GM21528 (cell line): ENCODE data around the gene PPP1CB.
A peak's percentile ranks its signal among the peaks of the same experiment; 100 is the strongest.
"Not testable (repeated sequence)": the region's sequence is repeated elsewhere in the genome, so short reads cannot be mapped to it uniquely, and the experiment has no call there.

Experiments used
- ATAC-seq: cut with Tn5 transposase; IDR thresholded peaks from one replicate; pipeline ENCODE4 v1.9.1; 2021; ENCODE audit warnings: mild to moderate bottlenecking, moderate library complexity; ENCODE audit not compliant: unreplicated experiment, low FRiP score

PPP1CB gene

GRCh38 chr2:28772351-28772750 lies 20.7 kb downstream of the PPP1CB start:
- ATAC-seq, result no peak

- ATAC-seq, result no peak
Observed at GRCh38 chr2:28776471-28776870, 24.8 kb downstream of the PPP1CB start.

GRCh38 chr2:28778392-28778791 lies 26.8 kb downstream of the PPP1CB start:
- ATAC-seq, result no peak

GRCh38 chr2:28779001-28779400 lies 27.4 kb downstream of the PPP1CB start:
- ATAC-seq, result no peak

- no peak for ATAC-seq
Observed at GRCh38 chr2:28780496-28780895, 28.9 kb downstream of the PPP1CB start.

- ATAC-seq, result no peak
Observed at GRCh38 chr2:28782423-28782822, 30.8 kb downstream of the PPP1CB start.

- ATAC-seq, result not testable (repeated sequence)
Observed at GRCh38 chr2:28784570-28784969, 32.9 kb downstream of the PPP1CB start.

- no peak for ATAC-seq
Observed at GRCh38 chr2:28796620-28797019, 45.0 kb downstream of the PPP1CB start.

- ATAC-seq, result no peak
Observed at GRCh38 chr2:28801726-28802125, 50.1 kb downstream of the PPP1CB start.

- no peak for ATAC-seq
Observed at GRCh38 chr2:28802975-28803429, 51.4 kb downstream of the PPP1CB start.

- ATAC-seq, result no peak
Observed at GRCh38 chr2:28809927-28810326, 58.3 kb downstream of the PPP1CB start.

GRCh38 chr2:28810384-28811285 lies 59.0 kb downstream of the PPP1CB start, which contains the start of gene SPDYA:
TSS of gene SPDYA (plus strand) at chr2:28810834. CDS start at chr2:28816015, 5,181 bp downstream.
- peak; percentile 75 for ATAC-seq

- no peak for ATAC-seq
Observed at GRCh38 chr2:28818053-28818452, 66.4 kb downstream of the PPP1CB start.

- no peak for ATAC-seq
Observed at GRCh38 chr2:28821295-28821958, 69.8 kb downstream of the PPP1CB start.

GRCh38 chr2:28822036-28822435 lies 70.4 kb downstream of the PPP1CB start:
- no peak for ATAC-seq

- ATAC-seq, result no peak
Observed at GRCh38 chr2:28824207-28824606, 72.6 kb downstream of the PPP1CB start.

- ATAC-seq, result no peak
Observed at GRCh38 chr2:28824870-28825269, 73.2 kb downstream of the PPP1CB start.

- no peak for ATAC-seq
Observed at GRCh38 chr2:28828382-28828781, 76.8 kb downstream of the PPP1CB start.

GRCh38 chr2:28833740-28834470 lies 82.3 kb downstream of the PPP1CB start:
- ATAC-seq, result no peak

GRCh38 chr2:28835781-28836180 lies 84.2 kb downstream of the PPP1CB start:
- no peak for ATAC-seq

GRCh38 chr2:28838971-28839370 lies 87.3 kb downstream of the PPP1CB start:
- ATAC-seq, result no peak
